Measurements from ENCODE around the gene PRPF39. TPM values are rescaled to one million over a fixed set of nuclear protein-coding genes. Genes with fewer than 3 reads are reported as not detected.
A peak's percentile ranks its signal among the peaks of the same experiment; 100 is the strongest.

Gene PRPF39
- total and polyA plus RNA-seq, 2 of the 13 experiments (the other 11 are each of a cell fraction or from before 2014, with no cell fraction given): 44.2 to 65.0 TPM

DNA sequence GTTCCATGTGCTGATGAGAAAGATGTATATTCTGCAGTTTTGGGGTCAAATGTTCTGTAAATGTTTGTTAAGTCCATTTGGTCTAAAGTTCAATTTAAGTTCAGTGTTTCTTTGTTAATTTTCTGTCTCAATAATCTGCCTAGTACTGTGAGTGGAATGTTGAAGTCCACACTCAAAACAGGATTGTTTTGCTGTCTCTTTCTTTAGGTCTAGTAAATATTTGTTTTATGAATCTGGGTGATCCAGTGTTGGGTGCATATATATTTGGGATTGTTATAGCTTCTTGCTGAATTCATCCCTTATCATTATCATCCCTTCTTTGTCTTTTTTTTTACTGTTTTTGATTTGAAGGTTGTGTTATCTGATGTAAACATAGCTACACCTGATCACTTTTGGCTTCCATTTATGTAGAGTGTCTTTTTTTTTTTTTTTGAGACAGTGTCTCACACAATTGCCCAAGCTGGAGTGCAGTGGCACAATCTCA, 26.0 kb upstream of the PRPF39 start (continued):
- TF ChIP-seq ZNF431 (CRISPR knock-in tag; IDR thresholded peaks at IDR 0.05; ENCODE audit: borderline replicate concordance, low read depth) (no peak), ONECUT2 (CRISPR knock-in tag; IDR thresholded peaks at IDR 0.05) (no peak), SMARCE1 (IDR thresholded peaks at IDR 0.05; ENCODE audit: borderline replicate concordance) (no peak), KLF16 (CRISPR knock-in tag; IDR thresholded peaks at IDR 0.05) (no peak), ZNF12 (CRISPR knock-in tag; IDR thresholded peaks at IDR 0.05) (no peak), SRSF4 (IDR thresholded peaks at IDR 0.05; ENCODE audit: low read depth, low read length, poor library complexity, severe bottlenecking) (no peak), HDAC2 (CRISPR knock-in tag; IDR thresholded peaks at IDR 0.05) (peak; percentile 37; the same call in 1 of the 2 replicates), SP4 (CRISPR knock-in tag; IDR thresholded peaks at IDR 0.05) (no peak), FOSL2 (CRISPR knock-in tag; IDR thresholded peaks at IDR 0.05) (no peak), RXRB (CRISPR knock-in tag; IDR thresholded peaks at IDR 0.05; ENCODE audit: borderline replicate concordance) (peak; percentile 85), ZNF160 (CRISPR knock-in tag; IDR thresholded peaks at IDR 0.05) (no peak), ZNF143 (CRISPR knock-in tag; IDR thresholded peaks at IDR 0.05) (no peak), SKI (IDR thresholded peaks at IDR 0.05; ENCODE audit: partially characterized antibody) (no peak), ZFP82 (CRISPR knock-in tag; IDR thresholded peaks at IDR 0.05; ENCODE audit: borderline replicate concordance) (no peak), MBD4 (IDR thresholded peaks at IDR 0.05; ENCODE audit: borderline replicate concordance, low read length) (no peak), FOXO1 (CRISPR knock-in tag; IDR thresholded peaks at IDR 0.05) (peak; percentile 22; the same call in 1 of the 2 replicates), SP5 (CRISPR knock-in tag; IDR thresholded peaks at IDR 0.05; ENCODE audit: borderline replicate concordance, low read depth) (no peak), KAT8 (CRISPR knock-in tag; IDR thresholded peaks at IDR 0.05) (0 out of 2 replicates have a peak, but pooled peaks have one; percentile 30), RBM22 (optimal IDR thresholded peaks at IDR 0.05; ENCODE audit: low read length) (no peak), NFKBIZ (CRISPR knock-in tag; IDR thresholded peaks at IDR 0.05) (no peak), SMYD3 (CRISPR knock-in tag; IDR thresholded peaks at IDR 0.05) (peak; percentile 78; the same call in 1 of the 2 replicates), ZNF326 (CRISPR knock-in tag; IDR thresholded peaks at IDR 0.05; ENCODE audit: borderline replicate concordance) (no peak), ELF4 (CRISPR knock-in tag; IDR thresholded peaks at IDR 0.05; ENCODE audit: borderline replicate concordance) (no peak), GTF2F1 (IDR thresholded peaks at IDR 0.05; ENCODE audit: low read length) (no peak), MLLT10 (CRISPR knock-in tag; IDR thresholded peaks at IDR 0.05) (no peak)
- TF ChIP-seq, protein P1, sequence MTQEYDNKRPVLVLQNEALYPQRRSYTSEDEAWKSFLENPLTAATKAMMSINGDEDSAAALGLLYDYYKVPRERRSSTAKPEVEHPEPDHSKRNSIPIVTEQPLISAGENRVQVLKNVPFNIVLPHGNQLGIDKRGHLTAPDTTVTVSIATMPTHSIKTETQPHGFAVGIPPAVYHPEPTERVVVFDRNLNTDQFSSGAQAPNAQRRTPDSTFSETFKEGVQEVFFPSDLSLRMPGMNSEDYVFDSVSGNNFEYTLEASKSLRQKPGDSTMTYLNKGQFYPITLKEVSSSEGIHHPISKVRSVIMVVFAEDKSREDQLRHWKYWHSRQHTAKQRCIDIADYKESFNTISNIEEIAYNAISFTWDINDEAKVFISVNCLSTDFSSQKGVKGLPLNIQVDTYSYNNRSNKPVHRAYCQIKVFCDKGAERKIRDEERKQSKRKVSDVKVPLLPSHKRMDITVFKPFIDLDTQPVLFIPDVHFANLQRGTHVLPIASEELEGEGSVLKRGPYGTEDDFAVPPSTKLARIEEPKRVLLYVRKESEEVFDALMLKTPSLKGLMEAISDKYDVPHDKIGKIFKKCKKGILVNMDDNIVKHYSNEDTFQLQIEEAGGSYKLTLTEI (CRISPR knock-in tag; conservative IDR thresholded peaks at IDR 0.05): no peak
- TF ChIP-seq, protein P2, sequence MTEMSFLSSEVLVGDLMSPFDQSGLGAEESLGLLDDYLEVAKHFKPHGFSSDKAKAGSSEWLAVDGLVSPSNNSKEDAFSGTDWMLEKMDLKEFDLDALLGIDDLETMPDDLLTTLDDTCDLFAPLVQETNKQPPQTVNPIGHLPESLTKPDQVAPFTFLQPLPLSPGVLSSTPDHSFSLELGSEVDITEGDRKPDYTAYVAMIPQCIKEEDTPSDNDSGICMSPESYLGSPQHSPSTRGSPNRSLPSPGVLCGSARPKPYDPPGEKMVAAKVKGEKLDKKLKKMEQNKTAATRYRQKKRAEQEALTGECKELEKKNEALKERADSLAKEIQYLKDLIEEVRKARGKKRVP (CRISPR knock-in tag; IDR thresholded peaks at IDR 0.05): no peak
- TF ChIP-seq, protein P3, sequence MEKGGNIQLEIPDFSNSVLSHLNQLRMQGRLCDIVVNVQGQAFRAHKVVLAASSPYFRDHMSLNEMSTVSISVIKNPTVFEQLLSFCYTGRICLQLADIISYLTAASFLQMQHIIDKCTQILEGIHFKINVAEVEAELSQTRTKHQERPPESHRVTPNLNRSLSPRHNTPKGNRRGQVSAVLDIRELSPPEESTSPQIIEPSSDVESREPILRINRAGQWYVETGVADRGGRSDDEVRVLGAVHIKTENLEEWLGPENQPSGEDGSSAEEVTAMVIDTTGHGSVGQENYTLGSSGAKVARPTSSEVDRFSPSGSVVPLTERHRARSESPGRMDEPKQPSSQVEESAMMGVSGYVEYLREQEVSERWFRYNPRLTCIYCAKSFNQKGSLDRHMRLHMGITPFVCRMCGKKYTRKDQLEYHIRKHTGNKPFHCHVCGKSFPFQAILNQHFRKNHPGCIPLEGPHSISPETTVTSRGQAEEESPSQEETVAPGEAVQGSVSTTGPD (CRISPR knock-in tag; IDR thresholded peaks at IDR 0.05): no peak
- TF ChIP-seq, protein P4, sequence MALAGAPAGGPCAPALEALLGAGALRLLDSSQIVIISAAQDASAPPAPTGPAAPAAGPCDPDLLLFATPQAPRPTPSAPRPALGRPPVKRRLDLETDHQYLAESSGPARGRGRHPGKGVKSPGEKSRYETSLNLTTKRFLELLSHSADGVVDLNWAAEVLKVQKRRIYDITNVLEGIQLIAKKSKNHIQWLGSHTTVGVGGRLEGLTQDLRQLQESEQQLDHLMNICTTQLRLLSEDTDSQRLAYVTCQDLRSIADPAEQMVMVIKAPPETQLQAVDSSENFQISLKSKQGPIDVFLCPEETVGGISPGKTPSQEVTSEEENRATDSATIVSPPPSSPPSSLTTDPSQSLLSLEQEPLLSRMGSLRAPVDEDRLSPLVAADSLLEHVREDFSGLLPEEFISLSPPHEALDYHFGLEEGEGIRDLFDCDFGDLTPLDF (CRISPR knock-in tag; IDR thresholded peaks at IDR 0.05): no peak

Measured in HepG2 (cell line).